Tibial artery (tissue), 4 donors: ENCODE results near the gene CCDC85A.

Source experiments
- DNase-seq, 2 donors: peaks; one replicate each; pipeline ENCODE4 v3.0.0-alpha.2; 2019
- H3K27ac ChIP-seq, 2 donors: fragments of 200-600 bp; sonication (generic) in 1 of 2; 1 replicate in 1 of 2; 2 replicates in 1 of 2; pipeline ENCODE4 v1.5.1; 2018 to 2019; ENCODE audit warnings: mild to moderate bottlenecking in 1 of 2
- H3K27me3 ChIP-seq, 2 donors: fragments of 200-600 bp; sonication (generic) in 1 of 2; one replicate each; pipeline versions ENCODE4 v1.5.1 to v1.6.0; 2016 to 2019
- H3K36me3 ChIP-seq, 3 donors: fragments of 200-600 bp; sonication (generic) in 2 of 3; one replicate each; pipeline ENCODE4 v1.5.1; 2016 to 2019; ENCODE audit warnings: mild to moderate bottlenecking in 2 of 3
- H3K4me1 ChIP-seq, 4 donors: fragments of 200-600 bp; sonication (generic) in 2 of 4; 1 replicate in 3 of 4; 2 replicates in 1 of 4; pipeline ENCODE4 v1.5.1; 2016 to 2019
- H3K4me3 ChIP-seq, 2 donors: fragments of 200-600 bp; sonication (generic) in 1 of 2; 1 replicate in 1 of 2; 2 replicates in 1 of 2; pipeline ENCODE4 v1.5.1; 2018 to 2019; ENCODE audit warnings: mild to moderate bottlenecking in 2 of 2
- H3K9me3 ChIP-seq, 3 donors: fragments of 200-600 bp; sonication (generic) in 1 of 3; one replicate each; pipeline ENCODE4 v1.5.1; 2016 to 2019
- CTCF ChIP-seq, 2 experiments: fragments of 200-600 bp in 1 of 2; fragments of 450-650 bp in 1 of 2; IDR thresholded peaks; one replicate each; pipeline ENCODE4 v1.5.1; 2017 to 2019; ENCODE audit warnings: antibody characterized with exemption in 2 of 2, mild to moderate bottlenecking in 1 of 2, moderate library complexity in 1 of 2
- intact Hi-C: fragments of 100-400 bp; cut with DNase I; formaldehyde crosslinking; loops from one replicate; pipeline ENCODE4 v1.15.0; 2023; ENCODE audit warnings: low total_unique reads

The CCDC85A gene

GRCh38 chr2:56239437-56239836 is 55.6 kb downstream of the CCDC85A start:
- Histone ChIP-seq H3K9me3 (no peaks in the 10 kb centered on the region), H3K4me3 (no peak overlapping the region), H3K4me1 (no peaks in the 10 kb centered on the region), H3K27ac (no peak overlapping the region), H3K36me3 (no peaks in the 10 kb centered on the region), H3K27me3 (no peaks in the 10 kb centered on the region)
- TF ChIP-seq CTCF (IDR thresholded peaks at IDR 0.05), result no peak
- intact Hi-C loops, result no loop called here
- DNase-seq, result no peak

GRCh38 chr2:56240210-56240609 is 56.4 kb downstream of the CCDC85A start:
- TF ChIP-seq CTCF (IDR thresholded peaks at IDR 0.05), result no peak
- Histone ChIP-seq H3K27me3 (no peaks in the 10 kb centered on the region), H3K4me3 (no peak overlapping the region), H3K4me1 (no peaks in the 10 kb centered on the region), H3K9me3 (no peaks in the 10 kb centered on the region), H3K27ac (no peak overlapping the region), H3K36me3 (no peaks in the 10 kb centered on the region)
- intact Hi-C loops, result no loop called here
- no peak for DNase-seq

- Histone ChIP-seq H3K36me3 (no peaks in the 10 kb centered on the region), H3K9me3 (no peaks in the 10 kb centered on the region), H3K4me3 (no peak overlapping the region), H3K4me1 (no peaks in the 10 kb centered on the region), H3K27ac (no peak overlapping the region), H3K27me3 (no peaks in the 10 kb centered on the region)
- no peak for TF ChIP-seq CTCF (IDR thresholded peaks at IDR 0.05)
- intact Hi-C loops, result no loop called here
- DNase-seq, result no peak
These were observed 60.7 kb downstream of the CCDC85A start for GRCh38 chr2:56244506-56244905.

GRCh38 chr2:56244911-56245530 is 61.2 kb downstream of the CCDC85A start:
- Histone ChIP-seq H3K9me3 (no peaks in the 10 kb centered on the region), H3K4me1 (no peaks in the 10 kb centered on the region), H3K36me3 (no peaks in the 10 kb centered on the region), H3K4me3 (no peak overlapping the region), H3K27me3 (no peaks in the 10 kb centered on the region), H3K27ac (no peak overlapping the region)
- no peak for DNase-seq
- TF ChIP-seq CTCF (IDR thresholded peaks at IDR 0.05), result no peak
- intact Hi-C loops, result no loop called here

GRCh38 chr2:56248965-56249742 is 65.4 kb downstream of the CCDC85A start:
- no peaks in the 10 kb centered on the region for H3K27me3 ChIP-seq
- intact Hi-C loops, result no loop called here
- H3K36me3 ChIP-seq, result no peaks in the 10 kb centered on the region
- H3K4me3 ChIP-seq, result no peak overlapping the region
- no peaks in the 10 kb centered on the region for H3K9me3 ChIP-seq
- no peaks in the 10 kb centered on the region for H3K4me1 ChIP-seq
- no peak overlapping the region for H3K27ac ChIP-seq
- DNase-seq, result no peak
- no peak for TF ChIP-seq CTCF (IDR thresholded peaks at IDR 0.05)
